Esophagus muscularis mucosa (tissue), 4 donors: ENCODE measurements around the gene GLTPD2. TPM values are rescaled to one million over a fixed set of nuclear protein-coding genes. Genes with fewer than 3 reads are reported as not detected.

Experiments
- DNase-seq: peaks from one replicate; pipeline ENCODE4 v3.0.0-alpha.2; 2017; ENCODE audit errors: extremely low spot score
- H3K27ac ChIP-seq, 4 donors: fragments of 200-600 bp; sonication (generic); replicated peaks in 1 of 4; 1 replicate in 3 of 4; 2 replicates in 1 of 4; pipeline ENCODE4 v1.5.1; 2016 to 2019; ENCODE audit warnings: mild to moderate bottlenecking in 1 of 4
- H3K27me3 ChIP-seq, 4 donors: fragments of 200-600 bp; sonication (generic); one replicate each; pipeline versions ENCODE4 v1.5.1 to v1.6.0; 2016 to 2019
- H3K36me3 ChIP-seq, 4 donors: fragments of 200-600 bp; sonication (generic); one replicate each; pipeline ENCODE4 v1.5.1; 2016 to 2019
- H3K4me1 ChIP-seq, 4 donors: fragments of 200-600 bp; sonication (generic); one replicate each; pipeline ENCODE4 v1.5.1; 2016 to 2019
- H3K4me3 ChIP-seq, 4 donors: fragments of 200-600 bp; sonication (generic); 1 replicate in 2 of 4; 2 replicates in 2 of 4; pipeline ENCODE4 v1.5.1; 2016 to 2019; ENCODE audit warnings: mild to moderate bottlenecking in 4 of 4, moderate library complexity in 1 of 4
- H3K9me3 ChIP-seq, 4 donors: fragments of 200-600 bp; sonication (generic); 1 replicate in 3 of 4; 2 replicates in 1 of 4; pipeline ENCODE4 v1.5.1; 2016 to 2019
- CTCF ChIP-seq, 3 experiments: fragments of 200-600 bp in 2 of 3; fragments of 450-650 bp in 1 of 3; sonication (generic) in 2 of 3; IDR thresholded peaks; one replicate each; pipeline ENCODE4 v1.5.1; 2017 to 2019; ENCODE audit warnings: antibody characterized with exemption in 3 of 3, mild to moderate bottlenecking in 2 of 3, moderate library complexity in 1 of 3
- EP300 ChIP-seq: sonication (generic); formaldehyde crosslinking; IDR thresholded peaks from one replicate; pipeline ENCODE4 v1.6.1; 2017; ENCODE audit warnings: antibody characterized with exemption
- POLR2A ChIP-seq: fragments of 450-650 bp; IDR thresholded peaks from one replicate; pipeline ENCODE4 v1.6.1; 2017; ENCODE audit warnings: antibody characterized with exemption, moderate library complexity, mild to moderate bottlenecking, low read depth
- POLR2AphosphoS5 ChIP-seq, 2 donors: sonication (generic); formaldehyde crosslinking; IDR thresholded peaks; one replicate each; pipeline ENCODE4 v1.6.1; 2017; ENCODE audit warnings: antibody characterized with exemption in 2 of 2
- WGBS: methylation state at CpG from one replicate; pipeline ENCODE4 v1.1.5; 2018; 5-methylcytosine and 5-hydroxymethylcytosine counted together
- intact Hi-C: fragments of 100-400 bp; cut with DNase I; formaldehyde crosslinking; loops from one replicate; pipeline ENCODE4 v1.15.1; 2023
- total RNA-seq, 4 donors: library from RNA; depleted of rRNA; stranded (reverse); fragments of >200 nt; gene quantifications; one replicate each; pipeline versions ENCODE4 v1.1.0 to v1.2.1, GENCODE V29; 2016

The GLTPD2 gene
- total RNA-seq, 4 donors from 2014 or later, result not detected

- Histone ChIP-seq H3K27ac (no peak overlapping the region), H3K4me1 (no peaks in the 10 kb centered on the region), H3K36me3 (peaks cover 17 to 75% (median 51%) of the 10 kb centered on the region in 4 donors), H3K9me3 (no peaks in the 10 kb centered on the region), H3K4me3 (no peak overlapping the region), H3K27me3 (no peaks in the 10 kb centered on the region)
- intact Hi-C loops, result no loop called here
- WGBS, result 92% methylated on average over 7 of the region's 7 CpGs
- DNase-seq, result no peak
- TF ChIP-seq POLR2AphosphoS5 (IDR thresholded peaks at IDR 0.05), result no peak
These were observed 26.4 kb downstream of the GLTPD2 start for GRCh38 chr17:4815043-4815675.

GRCh38 chr17:4816826-4817225 lies 28.1 kb downstream of the GLTPD2 start:
- Histone ChIP-seq H3K9me3 (no peaks in the 10 kb centered on the region), H3K27ac (no peak overlapping the region), H3K4me1 (no peaks in the 10 kb centered on the region), H3K36me3 (peaks cover 16 to 77% (median 56%) of the 10 kb centered on the region in 4 donors), H3K27me3 (no peaks in the 10 kb centered on the region), H3K4me3 (no peak overlapping the region)
- no peak for DNase-seq
- WGBS, result 98% methylated on average over 13 of the region's 13 CpGs
- intact Hi-C loops, result no loop called here
- TF ChIP-seq EP300 (no peak), POLR2A (no peak), CTCF (IDR thresholded peaks at IDR 0.05) (no peak), POLR2AphosphoS5 (IDR thresholded peaks at IDR 0.05) (no peak)

- intact Hi-C loops, result no loop called here
- Histone ChIP-seq H3K27me3 (no peaks in the 10 kb centered on the region), H3K4me3 (no peak overlapping the region), H3K27ac (no peak overlapping the region), H3K9me3 (no peaks in the 10 kb centered on the region), H3K36me3 (peaks cover 16 to 89% (median 69%) of the 10 kb centered on the region in 4 donors), H3K4me1 (no peaks in the 10 kb centered on the region)
- 83% methylated on average over 12 of the region's 12 CpGs for WGBS
- no peak for TF ChIP-seq EP300
- TF ChIP-seq POLR2A, result no peak
- no peak for TF ChIP-seq POLR2AphosphoS5 (IDR thresholded peaks at IDR 0.05)
- TF ChIP-seq CTCF (IDR thresholded peaks at IDR 0.05), result no peak
- DNase-seq, result no peak
These were observed 29.5 kb downstream of the GLTPD2 start for GRCh38 chr17:4818276-4818675.

- no peaks in the 10 kb centered on the region for H3K4me1 ChIP-seq
- H3K36me3 ChIP-seq, result peaks cover 0 to 60% (median 45%) of the 10 kb centered on the region in 4 donors
- no peak overlapping the region for H3K27ac ChIP-seq
- DNase-seq, result no peak
- intact Hi-C loops, result no loop called here
- H3K4me3 ChIP-seq, result no peak overlapping the region
- TF ChIP-seq POLR2A (no peak), POLR2AphosphoS5 (IDR thresholded peaks at IDR 0.05) (no peak), EP300 (no peak), CTCF (IDR thresholded peaks at IDR 0.05) (no peak)
- no CpG with 5 or more reads among the region's 3 CpGs for WGBS
- no peaks in the 10 kb centered on the region for H3K27me3 ChIP-seq
- no peaks in the 10 kb centered on the region for H3K9me3 ChIP-seq
These were observed 34.1 kb downstream of the GLTPD2 start for GRCh38 chr17:4822835-4823234.

GRCh38 chr17:4823373-4824089 lies 34.8 kb downstream of the GLTPD2 start:
- TF ChIP-seq EP300 (no peak), POLR2A (no peak), POLR2AphosphoS5 (IDR thresholded peaks at IDR 0.05) (no peak), CTCF (IDR thresholded peaks at IDR 0.05) (no peak)
- Histone ChIP-seq H3K9me3 (no peaks in the 10 kb centered on the region), H3K4me1 (no peaks in the 10 kb centered on the region), H3K27ac (no peak overlapping the region), H3K36me3 (peaks cover 0 to 53% (median 41%) of the 10 kb centered on the region in 4 donors), H3K27me3 (no peaks in the 10 kb centered on the region), H3K4me3 (no peak overlapping the region)
- WGBS, result 81% methylated on average over 12 of the region's 12 CpGs
- DNase-seq, result no peak
- intact Hi-C loops, result no loop called here
